NCI-H1092 treated with DMSO at 0.1 percent for 48 hours (cell line): ENCODE results near the gene TNFSF11.
"Not testable (repeated sequence)": the region's sequence is repeated elsewhere in the genome, so short reads cannot be mapped to it uniquely, and the experiment has no call there.

Source experiments
- DNase-seq: peaks from one replicate; lab custom pipeline; 2025; lab: John Stamatoyannopoulos, UW

The TNFSF11 gene, protein sequence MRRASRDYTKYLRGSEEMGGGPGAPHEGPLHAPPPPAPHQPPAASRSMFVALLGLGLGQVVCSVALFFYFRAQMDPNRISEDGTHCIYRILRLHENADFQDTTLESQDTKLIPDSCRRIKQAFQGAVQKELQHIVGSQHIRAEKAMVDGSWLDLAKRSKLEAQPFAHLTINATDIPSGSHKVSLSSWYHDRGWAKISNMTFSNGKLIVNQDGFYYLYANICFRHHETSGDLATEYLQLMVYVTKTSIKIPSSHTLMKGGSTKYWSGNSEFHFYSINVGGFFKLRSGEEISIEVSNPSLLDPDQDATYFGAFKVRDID

DNA sequence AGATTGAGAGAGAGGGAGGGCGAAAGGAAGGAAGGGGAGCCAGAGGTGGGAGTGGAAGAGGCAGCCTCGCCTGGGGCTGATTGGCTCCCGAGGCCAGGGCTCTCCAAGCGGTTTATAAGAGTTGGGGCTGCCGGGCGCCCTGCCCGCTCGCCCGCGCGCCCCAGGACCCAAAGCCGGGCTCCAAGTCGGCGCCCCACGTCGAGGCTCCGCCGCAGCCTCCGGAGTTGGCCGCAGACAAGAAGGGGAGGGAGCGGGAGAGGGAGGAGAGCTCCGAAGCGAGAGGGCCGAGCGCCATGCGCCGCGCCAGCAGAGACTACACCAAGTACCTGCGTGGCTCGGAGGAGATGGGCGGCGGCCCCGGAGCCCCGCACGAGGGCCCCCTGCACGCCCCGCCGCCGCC is at the start of gene TNFSF11:
Gene TNFSF11, plus strand, starts transcription at position 142 of the 400 bp plus-strand sequence. Its CDS starts 152 bp downstream, at position 294.
- no peak for DNase-seq

DNA sequence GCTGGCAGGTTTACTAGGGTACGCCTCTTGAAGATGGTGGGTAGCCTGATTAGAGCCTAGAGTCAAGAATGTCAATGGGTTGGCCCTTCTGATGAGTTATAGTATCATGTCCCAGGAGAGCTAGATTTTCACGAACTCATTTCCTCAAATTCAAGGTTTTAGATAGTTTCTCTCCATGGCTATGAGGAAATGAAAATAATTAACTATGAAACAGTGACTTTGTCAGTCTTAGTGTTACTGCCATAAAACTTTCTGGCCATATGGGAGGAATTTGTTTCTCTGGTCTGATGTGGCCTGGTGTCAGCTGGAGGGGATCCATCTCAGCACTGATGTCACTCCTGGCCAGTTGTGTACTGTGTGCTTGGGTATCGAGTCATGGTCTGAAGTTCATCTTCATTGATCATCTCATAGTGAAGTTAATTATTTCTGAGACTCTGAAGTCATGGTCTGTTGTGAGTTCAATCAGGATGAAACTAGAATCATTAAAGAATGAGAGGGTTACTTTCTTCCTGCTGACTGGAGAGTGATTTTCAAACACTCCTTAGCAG is 49.4 kb upstream of the TNFSF11 start:
- no peak for DNase-seq

DNA sequence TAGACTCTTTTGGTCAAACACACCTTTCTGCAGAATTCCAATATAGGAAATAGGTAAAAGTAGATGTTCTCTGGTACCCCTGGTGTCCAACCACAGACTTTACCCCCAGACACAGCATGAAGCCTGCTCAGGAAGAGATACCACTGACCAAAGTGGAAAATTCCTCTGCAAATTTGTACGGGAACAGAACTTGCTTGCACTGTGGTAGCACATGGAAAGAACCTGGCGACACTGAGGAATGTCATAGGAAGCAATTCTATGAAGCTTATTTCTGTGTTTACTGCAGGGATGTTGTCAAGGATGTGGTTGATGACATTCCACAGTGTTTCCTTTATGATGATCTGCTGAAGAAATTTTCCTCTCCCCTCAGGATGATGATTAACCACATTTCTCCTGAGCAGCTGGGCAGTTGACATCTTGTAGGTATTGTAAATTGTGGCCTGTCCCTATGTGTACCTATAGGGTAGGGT is 48.9 kb upstream of the TNFSF11 start:
- DNase-seq, result no peak

DNA sequence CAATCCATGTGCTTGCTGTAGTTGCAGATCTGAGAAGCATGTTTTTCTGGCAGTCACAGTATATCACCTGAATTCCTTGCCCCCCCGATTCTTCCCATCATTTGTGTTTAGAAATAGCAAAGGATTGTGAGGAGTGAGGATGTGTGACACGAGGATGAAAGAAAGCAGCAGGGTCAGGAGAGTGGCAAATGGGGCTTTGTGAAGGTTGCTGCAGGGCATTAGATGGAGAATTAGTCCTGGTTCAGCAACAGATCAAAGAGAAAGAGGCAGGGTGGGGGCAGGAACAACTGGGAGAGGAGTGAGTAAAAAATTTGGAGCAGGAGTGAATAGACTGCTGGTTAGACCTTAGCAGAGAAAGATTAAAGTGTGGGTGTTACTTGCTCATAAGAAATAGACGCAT is 47.7 kb upstream of the TNFSF11 start:
- no peak for DNase-seq

DNA sequence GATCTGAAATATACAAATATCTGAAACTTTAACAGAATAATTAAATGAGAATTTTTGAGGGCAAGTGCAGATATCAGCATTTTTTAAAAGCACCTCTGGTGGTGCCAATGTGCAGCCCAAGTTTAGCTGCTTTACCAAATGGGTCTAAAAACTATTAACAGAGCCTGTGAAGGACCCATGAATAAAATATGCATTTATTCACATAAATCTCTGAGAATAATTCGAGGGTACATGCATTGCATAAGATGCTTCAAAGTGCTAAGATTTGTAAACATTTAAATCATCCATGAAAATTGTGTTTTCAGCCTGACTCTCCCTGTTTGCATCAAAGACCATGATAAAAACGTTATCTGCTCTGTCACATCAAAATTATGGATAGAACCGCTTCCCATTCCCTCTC is 47.1 kb upstream of the TNFSF11 start:
- DNase-seq, result no peak

DNA sequence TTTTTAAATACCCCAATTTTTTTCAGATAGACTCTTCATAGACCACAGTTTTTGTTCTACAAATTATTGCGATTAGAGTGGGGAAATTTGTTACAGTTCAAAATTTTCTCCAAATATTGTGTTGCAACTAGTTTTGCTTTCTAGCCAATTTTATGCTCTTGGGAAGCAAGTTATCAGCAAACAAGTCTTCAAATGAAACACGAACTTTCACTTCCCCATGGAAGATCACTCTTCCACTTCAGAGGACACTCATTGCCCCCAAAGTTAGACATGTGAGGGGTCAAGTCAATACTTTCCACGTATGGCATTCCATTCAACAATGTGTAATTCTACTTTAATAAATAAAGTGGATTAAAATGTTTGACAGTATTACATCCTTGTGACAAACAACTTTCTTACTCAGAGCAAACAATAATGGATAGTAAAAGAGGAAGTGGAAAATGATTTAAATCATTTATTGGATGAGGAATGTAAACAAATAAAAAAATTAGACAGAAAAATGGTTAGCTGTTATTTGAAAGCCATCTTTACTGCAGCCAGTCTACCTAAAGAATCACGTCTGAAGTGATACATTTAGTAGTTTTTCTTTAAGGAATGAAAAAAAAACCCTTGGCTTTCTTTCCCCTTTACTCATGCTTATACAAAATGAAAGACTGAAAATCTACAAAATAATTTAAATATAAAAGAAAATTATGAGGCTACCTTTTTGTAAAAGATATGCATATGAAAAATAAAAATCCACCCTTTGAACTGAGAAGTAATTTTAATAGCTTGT is 41.2 kb upstream of the TNFSF11 start:
- no peak for DNase-seq

DNA sequence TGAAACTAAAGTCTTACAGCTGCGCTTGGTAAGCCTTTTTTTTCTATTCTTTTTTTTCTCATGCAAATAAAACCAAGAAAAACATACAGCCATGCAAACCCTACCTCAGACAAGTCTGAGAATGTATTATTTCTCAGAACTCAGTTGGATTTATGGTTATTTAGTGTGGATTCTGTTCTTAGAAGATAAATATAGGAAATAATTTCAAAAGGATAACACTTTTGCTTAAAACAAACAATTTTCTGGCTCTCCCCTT is 40.7 kb upstream of the TNFSF11 start:
- DNase-seq, result no peak

DNA sequence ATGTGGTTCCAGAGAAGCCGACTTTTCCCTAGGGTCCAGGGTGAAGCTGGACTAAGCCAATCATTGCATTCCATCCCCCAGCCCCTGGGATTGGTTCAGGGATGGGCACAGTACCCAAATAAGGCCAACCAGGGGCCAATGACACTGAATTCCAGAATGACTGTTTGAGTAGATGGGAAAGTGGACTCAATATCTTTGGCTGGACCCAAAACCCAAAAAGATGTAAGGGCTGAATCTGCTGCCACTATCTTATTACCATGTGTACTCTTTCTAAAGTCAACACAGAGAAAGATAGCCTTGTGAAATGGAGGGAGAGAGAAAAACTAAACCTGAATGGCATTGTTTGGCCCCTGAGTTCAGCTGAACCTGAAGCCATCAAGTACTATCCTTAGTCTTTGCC is 39.2 kb upstream of the TNFSF11 start:
- no peak for DNase-seq

DNA sequence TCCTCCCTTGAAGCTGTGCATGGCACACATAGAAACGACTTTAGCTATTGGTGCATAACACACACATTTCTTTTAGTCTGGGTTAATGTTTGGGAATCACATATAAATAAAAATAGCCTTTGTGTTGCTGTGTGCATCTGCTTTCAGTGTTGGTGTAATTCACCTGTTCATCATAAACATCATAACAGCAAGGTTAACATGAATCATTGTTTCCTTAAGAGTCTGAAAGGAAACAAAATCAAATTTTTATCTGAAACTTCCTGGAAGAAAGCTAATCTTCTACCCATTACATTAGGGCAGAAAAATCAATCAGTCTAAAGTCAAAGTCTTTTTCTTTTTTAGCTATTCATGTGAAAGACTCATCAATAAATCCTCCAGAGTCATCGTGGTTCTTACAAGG is 35.0 kb upstream of the TNFSF11 start:
- no peak for DNase-seq

DNA sequence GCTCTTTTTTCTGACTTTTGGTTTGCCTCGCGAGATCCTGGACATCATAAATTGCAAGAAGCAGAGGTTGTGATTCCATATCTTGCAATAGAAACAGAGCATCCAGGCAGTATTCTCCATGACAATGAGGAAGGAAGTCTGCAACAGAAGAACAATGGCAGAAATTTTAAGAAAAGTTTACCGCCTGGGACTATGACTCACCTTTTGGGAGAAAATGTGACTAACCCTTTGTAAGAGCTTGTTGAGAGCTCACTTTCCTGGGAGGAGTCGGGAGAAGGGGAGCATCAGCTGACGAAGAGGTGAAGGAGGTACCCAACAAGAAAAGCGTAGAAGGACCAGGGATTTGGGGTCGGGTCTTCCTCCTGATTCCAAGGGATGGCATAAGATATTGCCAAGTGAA is 34.3 kb upstream of the TNFSF11 start:
- DNase-seq, result no peak

DNA sequence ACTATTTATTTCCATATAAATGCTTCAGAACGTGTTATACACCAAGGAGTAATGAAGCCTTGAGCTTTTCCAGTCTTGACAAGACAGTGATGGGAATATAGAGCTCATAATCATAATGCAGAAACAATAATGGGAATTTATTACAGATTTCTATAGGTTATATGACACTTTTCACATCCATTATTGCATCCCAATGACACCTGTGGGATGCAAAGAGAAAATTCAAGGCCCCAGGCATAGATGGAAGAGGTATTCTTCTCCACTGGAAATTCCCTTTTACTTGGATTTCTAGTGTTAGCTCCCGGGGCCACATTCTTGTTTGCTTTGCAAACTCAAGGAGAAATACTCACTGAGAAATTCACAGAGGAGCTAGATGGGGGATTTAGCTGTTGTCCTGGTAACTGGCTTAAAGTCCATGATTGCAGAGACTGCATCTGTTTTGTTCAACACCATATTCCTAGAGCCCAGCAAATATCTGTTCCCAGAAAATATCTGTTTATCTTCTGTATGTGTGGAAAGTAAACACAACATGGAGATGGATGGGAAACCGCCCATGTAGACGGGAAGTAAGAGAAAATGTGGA is 30.6 kb upstream of the TNFSF11 start:
- DNase-seq, result no peak

DNA sequence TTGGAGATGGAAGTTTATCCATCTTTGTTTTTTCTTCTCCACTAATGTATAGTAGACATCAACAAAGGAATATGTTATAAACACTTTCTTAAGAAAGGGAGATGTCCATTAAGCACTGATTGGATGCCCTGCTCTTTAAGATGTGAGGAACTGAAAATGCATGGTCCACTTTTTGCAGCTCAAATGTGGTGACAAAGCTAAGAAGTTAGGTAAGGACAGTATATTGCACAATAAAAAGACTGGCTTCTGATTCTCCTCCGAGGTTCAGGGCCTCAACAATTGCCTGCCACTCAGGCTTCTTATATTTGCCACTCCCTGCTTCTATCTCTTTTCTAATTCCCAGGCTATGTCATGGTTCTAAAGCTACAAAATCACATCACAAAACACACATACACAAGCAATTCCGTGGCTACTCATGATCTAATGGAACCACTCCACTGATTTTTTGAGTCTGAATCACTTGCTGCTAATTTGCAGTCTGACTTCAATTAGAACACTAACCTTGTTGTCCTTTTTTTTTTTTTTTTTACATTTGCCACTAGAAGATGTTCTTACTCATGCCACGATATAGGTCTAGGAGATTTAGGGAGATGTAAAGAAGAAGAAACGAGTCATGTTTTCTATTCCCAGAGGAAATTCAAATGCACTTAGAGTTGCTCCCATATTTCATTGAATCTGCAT is 29.6 kb upstream of the TNFSF11 start:
- no peak for DNase-seq

DNA sequence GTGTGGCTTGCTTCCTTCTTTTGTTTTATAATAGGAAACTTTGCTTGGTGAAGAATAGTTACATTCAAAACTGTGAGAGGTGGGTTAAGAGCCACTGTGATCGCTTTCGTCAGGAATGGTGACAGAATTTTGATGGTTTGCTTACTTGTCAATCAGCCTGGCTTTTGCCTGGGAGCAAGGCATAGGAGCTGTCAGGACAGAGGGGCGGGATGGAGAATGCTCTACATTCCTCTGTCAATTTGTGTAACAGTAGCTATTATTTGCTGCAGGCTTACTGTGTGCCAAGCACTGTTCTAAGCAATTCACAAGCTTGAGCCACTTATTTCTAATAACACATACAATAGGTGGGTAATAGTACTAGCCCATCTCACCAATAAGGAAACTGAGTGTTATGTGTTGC is 28.1 kb upstream of the TNFSF11 start:
- DNase-seq, result no peak

DNA sequence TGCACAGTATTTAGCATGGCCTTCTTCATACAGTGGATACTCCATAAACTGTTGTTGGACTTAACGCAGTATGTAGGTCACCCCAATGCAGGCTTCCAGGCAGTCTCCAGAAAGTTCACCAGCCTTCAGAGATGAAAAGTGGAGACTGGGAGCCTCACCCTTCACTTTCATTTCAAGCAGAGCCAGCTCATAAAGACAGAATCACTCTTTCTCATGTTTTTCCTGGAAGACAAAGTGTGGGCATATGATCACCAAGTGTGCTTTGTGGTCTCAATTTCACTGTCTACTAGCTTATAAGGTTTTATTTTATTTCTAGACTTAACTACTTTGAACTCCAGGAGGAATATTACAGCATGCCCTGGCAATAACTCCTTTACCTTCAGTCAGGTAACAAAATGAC is 26.3 kb upstream of the TNFSF11 start:
- no peak for DNase-seq

DNA sequence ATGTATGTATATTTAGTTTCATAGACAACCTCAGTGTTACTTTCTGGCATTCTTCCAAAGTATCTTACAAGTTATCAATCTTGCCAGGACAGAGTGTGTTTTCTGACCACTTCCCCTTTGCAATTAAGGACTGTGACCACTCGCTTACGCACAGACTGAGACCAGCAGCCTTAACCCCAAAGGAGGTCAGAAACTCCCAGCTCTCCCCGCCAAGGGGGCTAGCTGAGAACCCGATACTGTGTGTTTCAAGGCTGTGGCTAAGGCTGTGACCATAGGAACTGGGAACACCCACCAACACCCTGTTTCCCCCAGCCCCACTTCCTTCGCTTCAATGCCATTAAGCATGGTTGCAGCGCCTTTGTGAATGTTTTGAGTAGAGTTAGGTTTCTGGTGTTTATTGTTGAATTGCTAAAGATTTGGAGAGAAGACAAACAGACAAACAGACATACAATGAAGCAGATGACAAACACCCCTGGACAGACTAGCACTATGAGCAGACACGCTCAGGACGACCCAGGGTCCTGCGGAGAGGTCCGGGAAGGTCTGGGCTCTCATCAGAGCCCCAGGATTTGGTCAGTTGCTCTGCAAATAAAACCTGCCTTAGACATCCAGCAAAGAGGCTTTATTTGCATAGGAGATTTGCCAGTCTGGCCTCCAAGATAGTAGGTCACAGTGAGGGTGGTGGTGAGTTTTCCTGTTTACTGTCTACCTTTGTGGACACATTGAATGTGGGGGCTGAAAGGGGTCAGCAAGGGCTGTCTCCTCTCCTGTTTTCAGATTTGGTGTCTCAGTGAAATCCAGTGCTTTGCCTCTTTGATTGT is 25.0 kb upstream of the TNFSF11 start:
- DNase-seq, result no peak

DNA sequence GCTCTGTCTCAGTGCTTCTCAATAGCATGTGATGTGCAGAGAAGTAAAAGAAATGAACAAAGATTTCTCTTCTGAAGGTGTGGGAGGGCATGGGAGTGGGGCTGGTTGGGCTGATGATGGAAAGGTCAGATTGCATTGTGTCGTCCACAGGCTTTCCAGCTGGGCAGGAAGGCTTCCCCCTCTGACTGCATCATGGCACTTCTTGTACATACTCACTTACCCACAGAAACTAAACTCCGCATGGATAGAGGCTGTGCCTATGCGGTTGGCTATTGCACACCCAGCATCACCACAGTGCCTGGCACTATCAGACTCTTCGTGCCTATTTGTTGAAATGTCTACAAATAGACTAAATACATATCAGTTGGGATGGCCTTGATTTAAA is 24.4 kb upstream of the TNFSF11 start:
- DNase-seq, result no peak

DNA sequence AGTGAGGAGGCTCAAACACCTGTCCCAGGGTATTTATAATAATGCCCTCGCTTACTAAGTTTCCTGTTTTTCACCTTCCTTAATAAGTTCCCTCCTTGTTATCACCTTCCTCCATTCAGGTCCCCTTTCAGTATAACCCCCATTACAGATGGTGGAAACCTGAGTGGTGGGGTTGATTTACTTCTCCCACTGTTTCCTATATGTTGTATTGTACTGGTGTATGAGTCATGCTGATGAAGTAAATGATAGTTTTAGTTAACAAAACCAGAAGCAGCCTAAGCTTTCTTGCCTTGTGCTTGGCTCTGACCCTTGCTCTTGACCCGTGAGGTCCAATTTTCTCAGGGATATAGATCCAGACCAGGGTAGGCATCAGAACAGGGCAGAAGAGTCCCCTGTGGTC is 22.3 kb upstream of the TNFSF11 start:
- no peak for DNase-seq

DNA sequence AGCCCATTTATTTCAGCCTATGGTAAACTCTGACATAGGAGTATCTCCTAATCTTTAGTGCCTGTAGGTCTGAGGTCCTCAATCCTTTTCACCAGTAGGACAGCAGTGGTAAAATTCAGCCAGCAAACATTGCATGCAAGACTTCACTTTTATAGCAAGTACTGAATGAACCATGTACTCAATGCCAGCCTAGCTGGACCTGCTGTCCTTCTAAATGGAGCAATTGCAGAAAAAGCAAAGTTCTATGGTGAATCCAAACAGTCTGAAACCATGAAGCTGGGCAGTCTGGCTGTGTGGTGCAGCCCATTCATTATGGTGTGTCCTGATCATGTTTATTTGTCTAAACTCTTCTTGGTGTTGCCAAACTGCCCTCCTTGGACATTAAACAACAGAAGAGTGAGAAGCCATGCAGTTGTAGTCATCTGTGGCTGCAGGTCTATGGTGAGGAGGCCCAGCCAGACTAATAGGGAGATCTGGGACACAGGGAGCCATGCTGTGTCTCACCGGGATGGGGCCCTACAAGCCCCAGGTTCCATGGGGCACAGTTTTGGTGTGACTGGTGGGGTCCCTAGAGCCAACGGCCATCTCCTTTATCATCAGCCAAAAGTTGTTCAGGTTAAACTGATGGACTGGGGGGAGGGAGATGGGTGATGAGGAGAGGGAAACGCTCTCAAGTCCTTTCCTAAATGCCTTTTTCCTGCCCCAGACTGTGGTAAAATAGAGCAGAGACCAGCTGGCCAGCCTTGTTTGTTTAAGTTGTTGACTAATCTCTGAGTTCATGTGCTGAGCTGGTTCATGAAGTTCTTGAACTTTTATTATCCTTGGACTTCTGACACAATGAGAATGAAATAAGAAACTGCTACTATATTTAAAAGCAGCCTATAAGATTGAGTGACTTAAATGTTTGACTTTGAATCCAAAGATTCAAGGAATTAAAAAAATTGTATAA is 20.6 kb upstream of the TNFSF11 start:
- no peak for DNase-seq

DNA sequence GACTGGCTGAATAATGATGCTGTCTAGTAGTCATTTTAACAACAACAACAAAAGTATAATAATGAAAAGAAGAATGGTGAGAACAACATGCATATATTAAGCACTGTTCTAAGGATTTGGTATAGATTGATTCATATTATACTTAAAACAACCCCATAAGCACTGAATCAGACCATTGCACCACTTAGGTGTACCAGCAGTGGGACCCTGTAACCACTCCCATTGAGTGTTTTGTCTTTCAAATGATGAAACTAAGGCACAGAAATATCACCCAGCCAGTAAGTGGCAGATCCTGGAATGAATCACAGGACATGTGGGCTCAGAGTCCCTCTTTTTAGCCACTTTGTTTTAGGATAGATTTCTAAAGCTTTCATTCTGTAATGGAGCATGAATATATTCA is 14.9 kb upstream of the TNFSF11 start:
- no peak for DNase-seq

DNA sequence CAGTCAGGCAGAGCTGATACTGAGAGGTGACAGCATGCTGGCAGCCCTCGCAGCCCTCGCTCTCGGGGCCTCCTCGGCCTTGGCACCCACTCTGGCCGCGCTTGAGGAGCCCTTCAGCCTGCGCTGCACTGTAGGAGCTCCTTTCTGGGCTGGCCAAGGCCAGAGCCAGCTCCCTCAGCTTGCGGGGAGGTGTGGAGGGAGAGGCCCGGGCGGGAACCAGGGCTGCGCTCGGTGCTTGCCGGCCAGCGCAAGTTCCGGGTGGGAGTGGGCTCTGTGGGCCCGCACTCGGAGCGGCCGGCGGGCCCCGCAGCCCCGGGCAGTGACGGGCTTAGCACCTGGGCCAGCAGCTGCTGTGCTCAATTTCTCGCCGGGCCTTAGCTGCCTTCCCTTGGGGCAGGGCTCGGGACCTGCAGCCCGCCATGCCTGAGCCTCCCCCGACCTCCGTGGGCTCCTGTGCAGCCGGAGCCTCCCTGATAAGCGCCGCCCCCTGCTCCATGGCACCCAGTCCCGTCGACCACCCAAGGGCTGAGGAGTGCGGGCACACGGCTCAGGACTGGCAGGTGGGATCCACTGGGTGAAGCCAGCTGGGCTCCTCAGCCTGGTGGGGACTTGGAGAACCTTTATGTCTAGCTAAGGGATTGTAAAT is 14.3 kb upstream of the TNFSF11 start:
- DNase-seq, result not testable (repeated sequence)
